Activated T-helper 9 cell treated with anti-CD3 and anti-CD28 coated beads, Interleukin-2, amount 50 U/mL, for 16 hours (primary cell): ENCODE data around the gene ZMYM3.

Source experiments
- DNase-seq: peaks from one replicate; pipeline ENCODE4 v3.0.0-alpha.2; 2020; ENCODE audit warnings: low read depth

Gene ZMYM3

DNA sequence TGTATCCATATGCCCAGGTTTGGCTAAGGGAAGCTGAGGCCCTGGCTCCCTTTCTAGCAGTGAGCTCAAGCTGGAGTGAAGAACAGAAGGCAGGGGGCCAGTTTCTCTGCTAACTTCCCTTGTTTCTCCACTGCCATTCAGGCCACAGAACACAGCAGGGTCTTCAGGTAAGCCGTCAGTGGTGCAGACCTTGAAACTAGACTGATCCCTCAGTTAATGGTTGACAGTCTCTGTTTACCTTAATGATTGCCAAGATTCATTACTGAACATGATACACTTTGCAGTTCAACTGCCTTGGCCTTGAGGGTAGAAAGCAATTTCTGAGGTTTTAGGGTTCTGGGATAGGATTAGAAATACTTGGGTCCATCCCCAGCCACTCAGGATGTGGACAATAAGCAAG is 39.8 kb downstream of the ZMYM3 start:
- DNase-seq, result no peak

DNA sequence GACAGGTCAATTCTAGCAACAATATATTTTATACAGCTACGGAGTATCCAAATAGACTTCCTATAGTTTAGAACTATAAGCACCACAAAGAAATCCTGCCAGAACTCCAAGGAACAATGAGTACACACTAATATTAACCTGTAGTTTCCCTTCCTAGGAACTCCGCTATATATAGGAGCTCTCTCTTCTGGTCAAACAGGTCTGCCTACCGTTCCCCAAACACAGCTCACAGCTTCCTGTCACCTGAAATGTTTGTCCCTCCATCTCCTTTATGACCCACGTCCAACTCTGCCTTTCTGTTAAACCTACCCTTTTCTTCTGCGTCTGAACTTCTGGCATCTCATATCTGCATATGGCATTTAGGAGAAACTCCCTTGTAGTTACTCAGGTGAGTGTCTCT is 41.4 kb downstream of the ZMYM3 start:
- no peak for DNase-seq

DNA sequence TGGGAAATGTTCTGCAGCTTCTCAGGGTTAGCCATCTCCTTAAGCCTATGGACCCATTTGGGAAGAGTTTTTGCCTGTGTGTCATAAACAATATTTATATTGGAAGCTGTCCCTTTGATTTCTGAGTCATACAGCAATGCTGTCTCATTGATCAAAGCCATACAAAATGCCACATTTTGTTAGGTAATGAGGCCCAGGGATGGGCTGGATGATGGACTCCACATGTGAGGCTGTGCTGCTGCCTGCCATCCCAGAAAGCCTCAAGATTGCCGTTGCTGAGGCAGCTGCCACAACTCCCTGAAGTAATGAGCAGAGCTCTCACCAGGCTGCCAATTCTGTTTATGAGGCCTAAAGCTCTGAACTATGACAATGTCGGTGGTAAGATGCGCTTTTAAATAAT is 43.1 kb downstream of the ZMYM3 start:
- DNase-seq, result no peak

DNA sequence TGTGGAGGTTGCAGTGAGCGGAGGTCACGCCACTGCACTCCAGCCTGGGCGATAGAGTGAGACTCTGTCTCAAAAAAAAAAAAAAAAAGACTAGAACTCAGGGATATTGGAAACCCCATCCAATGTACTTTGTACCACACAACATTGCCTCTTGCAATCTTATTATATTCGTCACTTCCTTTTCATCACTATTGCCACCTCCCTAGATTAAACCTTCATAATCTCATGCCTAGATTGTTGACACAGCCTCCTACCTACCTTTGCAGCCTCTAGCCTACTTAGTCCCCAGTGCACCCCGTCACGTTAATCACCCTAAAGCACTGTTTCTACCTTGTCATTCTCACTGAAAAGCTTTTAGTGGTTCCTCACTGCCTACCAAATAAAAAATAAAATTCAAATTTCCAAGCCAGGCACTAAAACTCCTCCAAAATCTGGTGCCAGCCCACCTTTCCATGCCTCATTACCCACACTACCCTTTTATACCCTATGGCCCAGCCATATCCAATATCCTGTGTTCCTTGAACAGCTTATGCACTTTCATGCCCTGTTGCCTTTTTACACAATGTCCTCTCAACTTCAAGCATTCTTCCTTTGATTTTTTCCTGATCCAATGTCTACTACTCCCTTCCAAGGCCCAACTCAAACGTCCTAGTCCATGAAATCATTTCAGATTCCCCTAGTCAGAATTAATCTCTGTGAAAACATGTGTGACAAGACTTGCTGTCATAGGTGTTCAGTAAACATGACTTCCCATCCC is 54.5 kb downstream of the ZMYM3 start:
- DNase-seq, result no peak

DNA sequence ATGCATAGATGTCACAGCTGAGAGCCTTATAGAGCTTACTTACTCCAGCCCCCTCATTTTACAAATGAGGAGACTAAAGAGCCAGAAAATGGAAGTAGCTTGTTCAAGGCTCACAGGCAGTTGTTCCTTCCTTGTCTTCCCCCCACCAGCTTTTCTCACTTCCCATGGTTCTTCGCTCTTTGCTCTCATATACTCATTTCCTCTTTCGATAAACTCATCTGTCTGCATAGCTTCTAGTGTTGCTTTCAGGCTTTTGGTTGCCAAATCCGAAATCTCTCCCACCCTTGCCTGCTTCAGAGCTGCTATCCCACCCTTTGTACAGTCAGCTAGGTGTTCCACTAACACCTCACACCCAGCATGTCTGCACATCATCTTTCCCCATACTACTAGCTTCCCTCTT is 55.9 kb downstream of the ZMYM3 start:
- no peak for DNase-seq

DNA sequence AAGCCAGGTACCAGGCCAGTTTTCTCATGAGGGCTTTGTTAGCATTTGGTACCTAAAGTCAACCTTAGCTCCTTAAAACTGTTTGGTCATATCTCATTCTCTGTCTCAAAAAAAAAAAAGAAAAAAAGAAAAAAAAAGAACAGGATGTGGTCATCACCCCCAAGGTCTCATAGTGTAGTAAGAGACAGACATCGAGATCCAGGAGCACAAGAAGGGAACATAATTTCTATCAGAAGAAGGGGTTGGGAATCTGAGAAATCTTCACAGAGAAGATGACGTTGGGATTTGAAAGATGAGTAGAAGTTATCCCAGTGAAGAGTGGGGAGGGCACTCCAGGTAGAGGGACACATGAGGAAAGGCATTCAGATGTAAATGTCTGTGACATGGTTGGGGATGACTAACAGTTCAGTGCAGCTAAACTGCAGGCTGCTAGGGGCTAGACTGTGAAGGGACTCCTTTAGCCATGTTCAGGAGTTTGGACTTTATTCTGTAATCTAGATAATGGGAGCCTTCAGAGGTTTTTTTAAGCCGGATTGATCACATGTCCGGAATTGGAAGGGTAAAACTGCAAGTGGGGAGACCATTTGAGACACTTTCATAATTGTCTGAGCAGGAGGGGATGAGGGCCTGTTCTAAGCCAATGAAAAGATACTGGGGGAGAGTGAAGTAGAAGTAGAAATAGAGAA is 57.8 kb downstream of the ZMYM3 start:
- DNase-seq, result no peak

- no peak for DNase-seq
These were observed 62.7 kb downstream of the ZMYM3 start for GRCh38 chrX:71191248-71191647.
